HepG2 (cell line): ENCODE data around the gene MC1R. TPM values are rescaled to one million over a fixed set of nuclear protein-coding genes. Genes with fewer than 3 reads are reported as not detected.

Source experiments
- CENPX ChIP-seq: sonication (generic); formaldehyde crosslinking; IDR thresholded peaks from 2 replicates; pipeline ENCODE4 v1.9.0; 2021; ENCODE audit warnings: mild to moderate bottlenecking, missing genetic modification reagents, moderate library complexity
- GATAD1 ChIP-seq: IDR thresholded peaks from 2 replicates; pipeline ENCODE4 v1.6.1; 2016; ENCODE audit warnings: missing genetic modification reagents, missing compliant biosample characterization
- GFI1 ChIP-seq: sonication (generic); formaldehyde crosslinking; IDR thresholded peaks from 2 replicates; pipeline ENCODE4 v1.5.0; 2020; ENCODE audit warnings: missing genetic modification reagents, mild to moderate bottlenecking, borderline replicate concordance
- GZF1 ChIP-seq: sonication (generic); formaldehyde crosslinking; IDR thresholded peaks from 2 replicates; pipeline ENCODE4 v1.5.1; 2020; ENCODE audit warnings: mild to moderate bottlenecking, missing genetic modification reagents
- KAT7 ChIP-seq: IDR thresholded peaks from 2 replicates; pipeline ENCODE4 v1.6.1; 2018; ENCODE audit warnings: borderline replicate concordance, missing compliant biosample characterization
- MEIS2 ChIP-seq: sonication (generic); formaldehyde crosslinking; IDR thresholded peaks from 2 replicates; pipeline ENCODE4 v1.9.0; 2021; ENCODE audit warnings: mild to moderate bottlenecking, missing genetic modification reagents
- NCOA5 ChIP-seq: sonication (generic); formaldehyde crosslinking; IDR thresholded peaks from 2 replicates; pipeline ENCODE4 v1.4.0; 2020; ENCODE audit warnings: missing genetic modification reagents
- PAX8 ChIP-seq: sonication (generic); formaldehyde crosslinking; IDR thresholded peaks from 2 replicates; pipeline ENCODE4 v1.8.0; 2022; ENCODE audit warnings: mild to moderate bottlenecking, missing genetic modification reagents, borderline replicate concordance
- SIX1 ChIP-seq: sonication (generic); formaldehyde crosslinking; IDR thresholded peaks from 2 replicates; pipeline ENCODE4 v1.4.0; 2020; ENCODE audit warnings: missing genetic modification reagents, borderline replicate concordance
- SRF ChIP-seq: IDR thresholded peaks from 2 replicates; pipeline ENCODE4 v1.6.1; 2011; ENCODE audit warnings: mild to moderate bottlenecking, low read depth, low read length, moderate library complexity
- STAT5B ChIP-seq: sonication (generic); formaldehyde crosslinking; IDR thresholded peaks from 2 replicates; pipeline ENCODE4 v1.4.0; 2020; ENCODE audit warnings: missing genetic modification reagents
- ZFP62 ChIP-seq: sonication (generic); formaldehyde crosslinking; IDR thresholded peaks from 2 replicates; pipeline ENCODE4 v1.4.0; 2020; ENCODE audit warnings: missing genetic modification reagents
- ZNF232 ChIP-seq: sonication (generic); formaldehyde crosslinking; IDR thresholded peaks from 2 replicates; pipeline ENCODE4 v1.4.0; 2020; ENCODE audit warnings: missing genetic modification reagents, borderline replicate concordance
- ZNF264 ChIP-seq: sonication (generic); formaldehyde crosslinking; IDR thresholded peaks from 2 replicates; pipeline ENCODE4 v1.4.0; 2020; ENCODE audit warnings: missing genetic modification reagents
- ZNF296 ChIP-seq: sonication (generic); formaldehyde crosslinking; conservative IDR thresholded peaks from 2 replicates; pipeline ENCODE4 v1.5.0; 2020; ENCODE audit warnings: mild to moderate bottlenecking, missing genetic modification reagents
- ZNF337 ChIP-seq: sonication (generic); formaldehyde crosslinking; IDR thresholded peaks from 2 replicates; pipeline ENCODE4 v1.5.1; 2020; ENCODE audit warnings: missing genetic modification reagents, low read depth, mild to moderate bottlenecking, borderline replicate concordance
- ZNF343 ChIP-seq: sonication (generic); formaldehyde crosslinking; IDR thresholded peaks from 2 replicates; pipeline ENCODE4 v1.4.0; 2020; ENCODE audit warnings: mild to moderate bottlenecking, missing genetic modification reagents
- ZNF543 ChIP-seq: sonication (generic); formaldehyde crosslinking; IDR thresholded peaks from 2 replicates; pipeline ENCODE4 v1.4.0; 2020; ENCODE audit warnings: mild to moderate bottlenecking, missing genetic modification reagents
- ZNF552 ChIP-seq: sonication (generic); formaldehyde crosslinking; IDR thresholded peaks from 2 replicates; pipeline ENCODE4 v1.9.0; 2022; ENCODE audit warnings: missing genetic modification reagents, mild to moderate bottlenecking, borderline replicate concordance
- ZNF737 ChIP-seq: sonication (generic); formaldehyde crosslinking; IDR thresholded peaks from 2 replicates; pipeline ENCODE4 v1.5.0; 2020; ENCODE audit warnings: missing genetic modification reagents, mild to moderate bottlenecking, borderline replicate concordance
- ZSCAN30 ChIP-seq: sonication (generic); formaldehyde crosslinking; IDR thresholded peaks from 2 replicates; pipeline ENCODE4 v1.5.0; 2020; ENCODE audit warnings: mild to moderate bottlenecking, missing genetic modification reagents
- polyA plus RNA-seq, 8 experiments: library from polyadenylated mRNA; depleted of rRNA in 3 of 8; stranded (reverse) in 7 of 8; unstranded in 1 of 8; fragments of >200 nt; fragmentation: Illumina TruSeq in 4 of 8; extraction: Trizol in 4 of 8; gene quantifications; 2 replicates each; pipeline versions ENCODE4 v1.2.1 to v1.2.3, GENCODE V29; 2011 to 2016; ENCODE audit warnings: low read depth in 4 of 8, missing spikeins in 1 of 8, mixed read lengths in 1 of 8; ENCODE audit not compliant: insufficient read depth in 1 of 8
- total RNA-seq, 5 experiments: library from RNA; depleted of rRNA; stranded (reverse); fragments of >200 nt; fragmentation: Illumina TruSeq; extraction: Trizol; gene quantifications; 2 replicates each; pipeline ENCODE4 v1.2.3, GENCODE V29; 2016; ENCODE audit warnings: low read depth in 1 of 5
- TF ChIP-seq, protein P1 (sequence below): sonication (generic); formaldehyde crosslinking; conservative IDR thresholded peaks from 2 replicates; pipeline ENCODE4 v1.4.0; 2020; ENCODE audit warnings: missing genetic modification reagents
- TF ChIP-seq, protein P2 (sequence below): sonication (generic); formaldehyde crosslinking; IDR thresholded peaks from 2 replicates; pipeline ENCODE4 v1.4.0; 2020; ENCODE audit warnings: missing genetic modification reagents, mild to moderate bottlenecking, borderline replicate concordance
- TF ChIP-seq, protein P3 (sequence below): sonication (generic); formaldehyde crosslinking; IDR thresholded peaks from 2 replicates; pipeline ENCODE4 v1.4.0; 2020; ENCODE audit warnings: missing genetic modification reagents

The MC1R gene
- total and polyA plus RNA-seq, 2 of the 13 experiments (the other 11 are each of a cell fraction or from before 2014, with no cell fraction given), result 9.1 to 14.8 TPM

DNA sequence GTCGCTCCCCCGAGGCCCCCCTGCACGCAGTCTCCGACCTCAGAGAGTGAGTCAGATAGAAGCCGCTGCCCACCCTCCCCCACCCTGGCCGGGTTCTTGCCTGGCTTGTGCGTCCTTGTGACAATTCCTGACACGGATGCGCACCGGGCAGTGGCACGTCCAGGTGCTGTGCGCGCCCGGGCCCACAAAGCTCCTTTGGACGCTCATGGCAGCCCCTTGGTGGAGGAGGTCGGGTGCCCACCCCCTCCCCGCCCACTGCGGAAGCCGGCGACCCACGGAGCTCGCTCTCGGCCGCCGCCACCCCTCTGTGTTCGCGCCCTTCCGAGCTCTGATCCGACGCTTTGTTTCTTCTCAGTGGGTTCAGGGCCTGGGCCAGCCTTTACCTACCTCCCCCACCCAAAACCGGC, 3.8 kb downstream of the MC1R start (continued):
- TF ChIP-seq SRF, result no peak
- TF ChIP-seq ZNF264 (CRISPR knock-in tag), result peak; percentile 88
- peak; percentile 60; the same call in 1 of the 2 replicates for TF ChIP-seq MEIS2 (CRISPR knock-in tag)
- TF ChIP-seq SIX1 (CRISPR knock-in tag), result no peak
- no peak for TF ChIP-seq ZNF343 (CRISPR knock-in tag)
- TF ChIP-seq ZFP62, result no peak
- no peak for TF ChIP-seq GZF1 (CRISPR knock-in tag)
- TF ChIP-seq, protein P1, sequence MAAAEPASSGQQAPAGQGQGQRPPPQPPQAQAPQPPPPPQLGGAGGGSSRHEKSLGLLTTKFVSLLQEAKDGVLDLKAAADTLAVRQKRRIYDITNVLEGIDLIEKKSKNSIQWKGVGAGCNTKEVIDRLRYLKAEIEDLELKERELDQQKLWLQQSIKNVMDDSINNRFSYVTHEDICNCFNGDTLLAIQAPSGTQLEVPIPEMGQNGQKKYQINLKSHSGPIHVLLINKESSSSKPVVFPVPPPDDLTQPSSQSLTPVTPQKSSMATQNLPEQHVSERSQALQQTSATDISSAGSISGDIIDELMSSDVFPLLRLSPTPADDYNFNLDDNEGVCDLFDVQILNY (CRISPR knock-in tag), result no peak
- TF ChIP-seq, protein P2, sequence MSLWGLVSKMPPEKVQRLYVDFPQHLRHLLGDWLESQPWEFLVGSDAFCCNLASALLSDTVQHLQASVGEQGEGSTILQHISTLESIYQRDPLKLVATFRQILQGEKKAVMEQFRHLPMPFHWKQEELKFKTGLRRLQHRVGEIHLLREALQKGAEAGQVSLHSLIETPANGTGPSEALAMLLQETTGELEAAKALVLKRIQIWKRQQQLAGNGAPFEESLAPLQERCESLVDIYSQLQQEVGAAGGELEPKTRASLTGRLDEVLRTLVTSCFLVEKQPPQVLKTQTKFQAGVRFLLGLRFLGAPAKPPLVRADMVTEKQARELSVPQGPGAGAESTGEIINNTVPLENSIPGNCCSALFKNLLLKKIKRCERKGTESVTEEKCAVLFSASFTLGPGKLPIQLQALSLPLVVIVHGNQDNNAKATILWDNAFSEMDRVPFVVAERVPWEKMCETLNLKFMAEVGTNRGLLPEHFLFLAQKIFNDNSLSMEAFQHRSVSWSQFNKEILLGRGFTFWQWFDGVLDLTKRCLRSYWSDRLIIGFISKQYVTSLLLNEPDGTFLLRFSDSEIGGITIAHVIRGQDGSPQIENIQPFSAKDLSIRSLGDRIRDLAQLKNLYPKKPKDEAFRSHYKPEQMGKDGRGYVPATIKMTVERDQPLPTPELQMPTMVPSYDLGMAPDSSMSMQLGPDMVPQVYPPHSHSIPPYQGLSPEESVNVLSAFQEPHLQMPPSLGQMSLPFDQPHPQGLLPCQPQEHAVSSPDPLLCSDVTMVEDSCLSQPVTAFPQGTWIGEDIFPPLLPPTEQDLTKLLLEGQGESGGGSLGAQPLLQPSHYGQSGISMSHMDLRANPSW, result 0 out of 2 replicates have a peak, but pooled peaks have one; percentile 46
- no peak; the same call in 1 of the 2 replicates for TF ChIP-seq GFI1
- no peak for TF ChIP-seq PAX8
- TF ChIP-seq GATAD1 (CRISPR knock-in tag), result peak; percentile 60
- TF ChIP-seq STAT5B (CRISPR knock-in tag), result no peak
- no peak for TF ChIP-seq NCOA5
- TF ChIP-seq ZNF232 (CRISPR knock-in tag), result no peak; the same call in none of the 2 replicates
- TF ChIP-seq KAT7 (CRISPR knock-in tag), result peak; percentile 7; the same call in 1 of the 2 replicates
- TF ChIP-seq ZSCAN30 (CRISPR knock-in tag), result 0 out of 2 replicates have a peak, but pooled peaks have one; percentile 30
- no peak for TF ChIP-seq ZNF552 (CRISPR knock-in tag)
- no peak for TF ChIP-seq ZNF296 (CRISPR knock-in tag)
- TF ChIP-seq ZNF337 (CRISPR knock-in tag), result peak; percentile 38; the same call in 1 of the 2 replicates
- TF ChIP-seq ZNF543 (CRISPR knock-in tag), result peak; percentile 77
- TF ChIP-seq CENPX (CRISPR knock-in tag), result no peak
- no peak for TF ChIP-seq ZNF737 (CRISPR knock-in tag)
- TF ChIP-seq, protein P3, sequence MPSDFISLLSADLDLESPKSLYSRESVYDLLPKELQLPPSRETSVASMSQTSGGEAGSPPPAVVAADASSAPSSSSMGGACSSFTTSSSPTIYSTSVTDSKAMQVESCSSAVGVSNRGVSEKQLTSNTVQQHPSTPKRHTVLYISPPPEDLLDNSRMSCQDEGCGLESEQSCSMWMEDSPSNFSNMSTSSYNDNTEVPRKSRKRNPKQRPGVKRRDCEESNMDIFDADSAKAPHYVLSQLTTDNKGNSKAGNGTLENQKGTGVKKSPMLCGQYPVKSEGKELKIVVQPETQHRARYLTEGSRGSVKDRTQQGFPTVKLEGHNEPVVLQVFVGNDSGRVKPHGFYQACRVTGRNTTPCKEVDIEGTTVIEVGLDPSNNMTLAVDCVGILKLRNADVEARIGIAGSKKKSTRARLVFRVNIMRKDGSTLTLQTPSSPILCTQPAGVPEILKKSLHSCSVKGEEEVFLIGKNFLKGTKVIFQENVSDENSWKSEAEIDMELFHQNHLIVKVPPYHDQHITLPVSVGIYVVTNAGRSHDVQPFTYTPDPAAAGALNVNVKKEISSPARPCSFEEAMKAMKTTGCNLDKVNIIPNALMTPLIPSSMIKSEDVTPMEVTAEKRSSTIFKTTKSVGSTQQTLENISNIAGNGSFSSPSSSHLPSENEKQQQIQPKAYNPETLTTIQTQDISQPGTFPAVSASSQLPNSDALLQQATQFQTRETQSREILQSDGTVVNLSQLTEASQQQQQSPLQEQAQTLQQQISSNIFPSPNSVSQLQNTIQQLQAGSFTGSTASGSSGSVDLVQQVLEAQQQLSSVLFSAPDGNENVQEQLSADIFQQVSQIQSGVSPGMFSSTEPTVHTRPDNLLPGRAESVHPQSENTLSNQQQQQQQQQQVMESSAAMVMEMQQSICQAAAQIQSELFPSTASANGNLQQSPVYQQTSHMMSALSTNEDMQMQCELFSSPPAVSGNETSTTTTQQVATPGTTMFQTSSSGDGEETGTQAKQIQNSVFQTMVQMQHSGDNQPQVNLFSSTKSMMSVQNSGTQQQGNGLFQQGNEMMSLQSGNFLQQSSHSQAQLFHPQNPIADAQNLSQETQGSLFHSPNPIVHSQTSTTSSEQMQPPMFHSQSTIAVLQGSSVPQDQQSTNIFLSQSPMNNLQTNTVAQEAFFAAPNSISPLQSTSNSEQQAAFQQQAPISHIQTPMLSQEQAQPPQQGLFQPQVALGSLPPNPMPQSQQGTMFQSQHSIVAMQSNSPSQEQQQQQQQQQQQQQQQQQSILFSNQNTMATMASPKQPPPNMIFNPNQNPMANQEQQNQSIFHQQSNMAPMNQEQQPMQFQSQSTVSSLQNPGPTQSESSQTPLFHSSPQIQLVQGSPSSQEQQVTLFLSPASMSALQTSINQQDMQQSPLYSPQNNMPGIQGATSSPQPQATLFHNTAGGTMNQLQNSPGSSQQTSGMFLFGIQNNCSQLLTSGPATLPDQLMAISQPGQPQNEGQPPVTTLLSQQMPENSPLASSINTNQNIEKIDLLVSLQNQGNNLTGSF, result no peak
